Measurements from ENCODE around the gene ASTN1.
"Not testable (repeated sequence)": the region's sequence is repeated elsewhere in the genome, so short reads cannot be mapped to it uniquely, and the experiment has no call there.

Gene ASTN1

GRCh38 chr1:177103005-177103852 lies 61.3 kb downstream of the ASTN1 start:
- DNase-seq, result no peak

- DNase-seq, result no peak
These were observed 72.5 kb downstream of the ASTN1 start for GRCh38 chr1:177092001-177092400.

GRCh38 chr1:177091040-177091439 lies 73.5 kb downstream of the ASTN1 start:
- DNase-seq, result no peak

GRCh38 chr1:177088966-177089365 lies 75.5 kb downstream of the ASTN1 start:
- no peak for DNase-seq

- DNase-seq, result no peak
These were observed 81.4 kb downstream of the ASTN1 start for GRCh38 chr1:177082855-177083693.

- DNase-seq, result no peak
These were observed 83.9 kb downstream of the ASTN1 start for GRCh38 chr1:177080564-177080963.

GRCh38 chr1:177077734-177078499 lies 86.6 kb downstream of the ASTN1 start:
- DNase-seq, result no peak

GRCh38 chr1:177077006-177077405 lies 87.5 kb downstream of the ASTN1 start:
- no peak for DNase-seq

- not testable (repeated sequence) for DNase-seq
These were observed 89.7 kb downstream of the ASTN1 start for GRCh38 chr1:177074811-177075210.

GRCh38 chr1:177069490-177069889 lies 95.0 kb downstream of the ASTN1 start:
- no peak for DNase-seq

- no peak for DNase-seq
These were observed 96.6 kb downstream of the ASTN1 start for GRCh38 chr1:177067752-177068410.

GRCh38 chr1:177065430-177065829 lies 99.1 kb downstream of the ASTN1 start:
- no peak for DNase-seq

GRCh38 chr1:177063648-177064047 lies 100.9 kb downstream of the ASTN1 start:
- no peak for DNase-seq

- no peak for DNase-seq
These were observed 110.0 kb downstream of the ASTN1 start for GRCh38 chr1:177054542-177054941.

- DNase-seq, result no peak
These were observed 110.9 kb downstream of the ASTN1 start for GRCh38 chr1:177053648-177054047.

- no peak for DNase-seq
These were observed 116.0 kb downstream of the ASTN1 start for GRCh38 chr1:177048314-177049069.

GRCh38 chr1:177045151-177045550 lies 119.4 kb downstream of the ASTN1 start:
- no peak for DNase-seq

GRCh38 chr1:177044390-177044789 lies 120.1 kb downstream of the ASTN1 start:
- no peak for DNase-seq

GRCh38 chr1:177043597-177043996 lies 120.9 kb downstream of the ASTN1 start:
- DNase-seq, result no peak

- no peak for DNase-seq
These were observed 128.9 kb downstream of the ASTN1 start for GRCh38 chr1:177035586-177035985.

GRCh38 chr1:177033628-177034027 lies 130.9 kb downstream of the ASTN1 start:
- DNase-seq, result no peak

- no peak for DNase-seq
These were observed 132.1 kb downstream of the ASTN1 start for GRCh38 chr1:177032434-177032833.

Measured in activated T-cell treated with anti-CD3 and anti-CD28 coated beads, Interleukin-2, amount 50 U/mL, for 48 hours (primary cell).